GM21786 (cell line): ENCODE results near the gene POTEG.
"Not testable (repeated sequence)": the region's sequence is repeated elsewhere in the genome, so short reads cannot be mapped to it uniquely, and the experiment has no call there.

Source experiments
- ATAC-seq: cut with Tn5 transposase; IDR thresholded peaks from one replicate; pipeline ENCODE4 v1.9.1; 2021; ENCODE audit not compliant: unreplicated experiment

Gene POTEG

DNA sequence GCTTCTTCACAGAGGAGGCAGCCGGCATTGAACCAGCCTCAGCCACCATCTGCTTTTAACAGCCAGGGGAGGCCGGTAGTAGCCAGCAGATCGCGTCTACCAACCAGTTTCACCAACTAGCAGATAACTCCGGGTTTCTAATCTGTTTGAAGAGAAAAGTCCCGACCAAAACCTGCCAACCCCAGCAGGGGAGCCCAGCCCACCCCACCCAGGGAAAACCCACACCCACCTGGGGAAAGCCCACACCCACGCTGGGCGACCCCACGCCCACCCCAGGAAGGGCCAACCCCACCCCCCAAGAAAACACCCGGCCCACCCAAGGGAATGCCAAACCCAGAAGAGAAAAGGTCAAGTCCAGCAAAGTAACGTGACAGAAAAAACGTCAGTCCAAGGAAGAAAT lies at the start of gene POTEG:
Gene POTEG (minus strand): TSS at position 101 of the 400 bp plus-strand sequence. CDS start 52 bp downstream, at position 49.
- ATAC-seq: not testable (repeated sequence)

DNA sequence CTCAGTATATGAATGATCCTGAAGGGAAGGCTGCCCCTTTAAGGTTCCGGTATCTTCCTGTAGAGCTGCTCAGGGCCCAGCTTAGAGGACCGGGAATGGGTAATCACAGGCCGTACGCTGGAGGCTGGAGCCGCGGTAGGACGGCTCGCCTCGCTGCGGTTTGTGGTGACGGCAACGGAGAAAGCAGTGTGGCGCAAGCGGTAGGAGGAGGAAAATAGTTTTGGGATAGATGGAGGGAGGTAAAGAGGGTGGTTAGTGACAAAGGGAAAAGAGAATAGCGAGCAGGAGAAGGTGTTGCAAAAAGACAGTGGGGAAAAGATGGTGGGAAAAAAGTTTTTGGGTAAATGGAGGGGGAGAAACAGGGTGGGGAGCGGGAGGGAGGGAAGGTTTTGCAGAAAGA lies 48.0 kb upstream of the POTEG start:
- ATAC-seq: not testable (repeated sequence)

GRCh38 chr14:19481421-19481820 lies 47.3 kb upstream of the POTEG start:
- ATAC-seq: not testable (repeated sequence)

- ATAC-seq: not testable (repeated sequence)
Observed at GRCh38 chr14:19480491-19480890, 46.4 kb upstream of the POTEG start.

DNA sequence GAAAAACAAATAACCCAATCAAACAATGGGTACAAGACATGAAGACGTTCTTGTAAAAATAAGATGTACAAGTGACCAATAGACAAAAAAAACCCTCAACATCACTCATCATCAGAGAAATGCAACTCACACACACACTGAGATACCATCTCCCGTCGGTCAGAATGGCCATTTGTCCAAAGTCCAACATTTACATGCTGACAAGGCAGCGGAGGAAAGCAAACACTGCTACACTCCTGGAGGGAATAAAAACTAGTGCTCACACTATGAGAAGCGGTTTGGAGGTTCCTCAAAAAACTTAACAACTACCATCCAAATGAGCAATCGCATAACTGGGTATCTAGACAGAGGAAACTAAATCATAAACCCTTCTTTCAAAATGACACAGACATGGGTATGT lies 11.6 kb upstream of the POTEG start:
- ATAC-seq: not testable (repeated sequence)

GRCh38 chr14:19439826-19440225 lies 5.7 kb upstream of the POTEG start:
- not testable (repeated sequence) for ATAC-seq

DNA sequence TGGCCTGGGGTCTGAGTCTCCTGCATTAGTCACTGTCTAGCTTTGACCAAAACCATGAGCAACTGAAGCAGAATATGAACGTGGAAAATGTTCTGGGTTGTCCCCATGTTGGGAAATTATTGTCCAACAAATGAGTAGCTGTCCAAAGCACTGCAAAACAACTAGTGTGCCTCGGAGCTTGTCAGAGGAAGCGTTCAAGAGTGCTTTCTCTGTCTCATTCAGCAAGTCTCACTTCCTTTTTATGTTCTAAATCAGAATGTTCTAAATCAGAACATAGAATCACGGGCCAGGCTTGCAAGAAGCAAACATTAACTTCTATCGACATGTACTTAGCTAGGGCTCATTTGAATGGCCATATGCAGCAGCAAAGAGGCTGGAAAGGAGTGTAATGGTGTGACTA lies 5.1 kb upstream of the POTEG start:
- ATAC-seq: not testable (repeated sequence)

DNA sequence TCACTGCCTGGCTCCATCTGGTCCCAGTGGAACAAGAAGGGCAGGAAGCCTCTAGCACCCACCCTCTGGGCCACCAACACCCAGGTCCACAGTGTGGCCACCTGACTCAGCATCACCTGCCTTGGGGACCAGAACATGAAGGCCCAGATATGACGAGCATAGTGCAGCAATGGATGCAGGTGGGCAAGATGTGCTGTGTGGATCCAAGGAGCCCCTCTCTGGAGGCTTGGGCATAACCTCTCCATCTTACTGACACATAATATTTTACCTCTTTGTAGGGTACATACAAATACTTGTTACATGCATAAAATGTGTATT lies 2.9 kb upstream of the POTEG start:
- not testable (repeated sequence) for ATAC-seq

GRCh38 chr14:19436311-19437125 lies 2.4 kb upstream of the POTEG start:
- not testable (repeated sequence) for ATAC-seq

- ATAC-seq: not testable (repeated sequence)
Observed at GRCh38 chr14:19435852-19436251, 1.7 kb upstream of the POTEG start.

GRCh38 chr14:19434891-19435290 lies 750 bp upstream of the POTEG start:
- ATAC-seq: not testable (repeated sequence)

DNA sequence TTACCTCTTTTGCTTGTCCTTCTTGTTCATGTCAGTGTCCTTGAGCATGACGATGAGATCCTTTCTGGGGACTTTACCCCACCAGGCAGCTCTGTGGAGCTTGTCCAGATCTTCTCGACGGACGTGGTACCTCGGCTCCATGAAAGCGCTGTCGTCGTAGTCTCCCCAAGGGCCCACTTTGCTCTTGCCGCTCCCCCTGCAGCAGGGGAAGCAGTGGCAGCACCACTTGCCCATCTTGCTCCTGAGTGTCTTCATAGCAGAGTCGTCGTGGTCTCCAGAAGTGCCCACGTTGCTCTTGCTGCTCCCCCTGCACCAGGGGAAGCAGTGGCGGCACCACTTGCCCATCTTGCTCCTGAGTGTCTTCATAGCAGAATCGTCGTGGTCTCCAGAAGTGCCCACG lies 376 bp downstream of the POTEG start:
- not testable (repeated sequence) for ATAC-seq

DNA sequence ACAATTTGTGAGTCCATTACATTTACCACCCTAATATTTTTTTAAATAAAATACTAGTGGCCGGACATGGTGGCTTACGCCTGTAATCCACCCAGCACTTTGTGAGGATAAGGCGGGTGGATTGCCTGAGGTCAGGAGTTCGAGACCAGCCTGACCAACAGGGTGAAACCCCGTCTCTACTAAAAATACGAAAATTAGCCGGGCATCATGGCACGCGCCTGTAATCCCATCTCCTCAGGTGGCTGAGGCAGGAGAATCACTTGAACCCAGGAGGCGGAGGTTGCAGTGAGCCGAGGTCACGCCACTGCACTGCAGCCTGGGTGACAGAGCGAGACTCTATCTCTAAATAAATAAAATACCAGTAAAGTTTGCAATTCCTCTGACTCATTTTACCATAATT lies 25.6 kb downstream of the POTEG start:
- ATAC-seq: not testable (repeated sequence)

- ATAC-seq: not testable (repeated sequence)
Observed at GRCh38 chr14:19402097-19402496, 32.0 kb downstream of the POTEG start.

GRCh38 chr14:19394727-19395126 lies 39.4 kb downstream of the POTEG start:
- not testable (repeated sequence) for ATAC-seq

DNA sequence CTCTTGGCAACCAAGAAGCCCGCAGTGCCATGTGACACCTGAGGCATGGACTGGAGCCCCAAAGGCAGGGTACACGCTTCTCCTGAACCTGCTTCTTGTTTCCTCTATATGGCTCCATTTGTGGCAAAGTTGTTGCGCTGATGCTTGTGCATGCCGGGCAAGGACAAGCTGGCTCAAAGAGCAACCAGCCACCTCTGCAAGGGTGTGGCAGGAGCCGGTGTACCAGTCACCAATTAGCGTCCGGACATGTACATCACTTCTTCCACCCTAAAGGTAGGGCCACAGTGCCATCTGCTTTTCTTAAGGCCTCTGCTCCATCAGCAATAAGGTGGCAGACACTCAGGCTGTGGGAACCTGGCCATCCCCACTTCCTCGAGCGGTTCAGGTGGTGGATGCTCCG lies 43.9 kb downstream of the POTEG start:
- ATAC-seq: not testable (repeated sequence)

- not testable (repeated sequence) for ATAC-seq
Observed at GRCh38 chr14:19388741-19389140, 45.4 kb downstream of the POTEG start.

DNA sequence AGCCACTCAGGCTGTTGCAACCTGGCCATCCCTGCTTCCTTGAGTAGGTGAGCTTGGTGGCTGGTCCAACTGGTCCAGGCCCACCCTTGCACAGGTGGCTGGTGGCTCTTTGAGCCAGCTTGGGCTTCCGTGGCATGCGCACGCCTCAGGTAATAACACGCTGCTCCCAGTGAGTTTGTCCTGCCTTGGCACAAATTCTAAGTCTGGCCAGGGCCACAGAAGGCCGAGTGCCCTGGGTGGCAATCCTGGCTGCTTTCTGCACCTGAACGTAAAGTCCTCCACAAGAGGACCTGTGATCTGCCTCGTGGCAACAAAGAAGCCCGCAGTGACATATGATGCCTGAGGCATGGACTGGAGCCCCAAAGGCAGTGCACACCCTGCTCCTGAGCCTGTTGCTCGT lies 47.1 kb downstream of the POTEG start:
- not testable (repeated sequence) for ATAC-seq

DNA sequence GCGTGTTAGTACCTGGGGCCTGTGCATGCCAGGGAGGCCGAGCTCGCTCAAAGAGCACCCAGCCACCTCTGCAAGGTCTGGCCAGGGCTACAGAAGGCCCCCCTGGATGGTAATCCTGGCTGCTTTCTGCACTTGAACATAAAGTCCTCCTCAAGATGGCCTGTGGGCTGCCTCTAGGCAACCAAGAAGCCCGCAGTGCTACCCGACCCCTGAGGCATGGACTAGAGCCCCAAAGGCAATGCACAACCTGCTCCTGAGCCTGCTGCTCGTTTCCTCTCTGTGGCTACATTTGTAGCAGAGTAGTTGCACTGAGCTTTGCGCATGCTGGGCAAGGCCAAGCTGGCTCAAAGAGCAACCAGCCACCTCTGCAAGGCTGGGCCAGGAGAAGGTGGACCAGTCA lies 47.8 kb downstream of the POTEG start:
- ATAC-seq: not testable (repeated sequence)

- not testable (repeated sequence) for ATAC-seq
Observed at GRCh38 chr14:19384088-19384781, 49.9 kb downstream of the POTEG start.

GRCh38 chr14:19383008-19383584 lies 51.0 kb downstream of the POTEG start:
- not testable (repeated sequence) for ATAC-seq

DNA sequence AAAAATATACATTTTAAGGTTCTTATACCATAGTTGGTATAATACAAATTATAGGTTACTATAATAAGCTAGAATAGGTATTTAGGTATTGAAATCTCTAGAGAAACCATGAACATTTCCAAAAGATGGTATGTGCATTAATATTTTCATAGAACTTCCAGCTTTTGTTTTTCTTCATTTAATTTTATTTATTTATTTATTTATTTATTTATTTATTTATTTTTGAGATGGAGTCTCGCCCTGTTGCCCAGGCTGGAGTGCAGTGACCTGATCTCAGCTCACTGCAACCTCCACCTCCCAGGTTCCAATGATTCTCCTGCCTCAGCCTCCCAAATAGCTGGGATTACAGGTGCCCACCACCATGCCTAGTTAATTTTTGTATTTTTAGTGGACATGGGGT lies 54.0 kb downstream of the POTEG start:
- not testable (repeated sequence) for ATAC-seq
